ENCODE data around the gene SLC25A38.
A peak's percentile ranks its signal among the peaks of the same experiment; 100 is the strongest.

Gene SLC25A38

DNA sequence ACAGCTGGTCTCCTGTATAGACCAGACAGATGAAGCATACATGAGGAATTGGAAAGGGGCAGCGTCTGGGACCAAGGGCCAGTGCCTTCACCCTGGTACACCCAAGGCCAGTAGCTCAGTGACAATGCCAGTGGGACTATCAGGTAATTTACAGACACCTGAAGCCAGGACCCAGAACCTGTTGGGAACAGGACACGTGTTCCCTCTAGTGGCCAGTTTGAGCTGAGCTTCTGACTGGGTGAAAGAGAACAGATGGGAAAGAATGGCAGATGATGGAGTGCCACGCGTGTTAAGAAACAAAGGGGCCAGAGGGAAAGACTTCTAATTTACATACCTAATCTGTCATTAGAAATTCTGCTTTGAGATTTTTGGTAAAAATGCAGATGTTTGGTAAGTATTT is 5.1 kb upstream of the SLC25A38 start:
- Histone ChIP-seq H3K27me3 (ENCODE audit: insufficient read depth, insufficient read length) (no peaks in the 10 kb centered on the region), H3K9me3 (ENCODE audit: insufficient read depth, low read length) (peaks cover 4% of the 10 kb centered on the region; the same call in 1 of the 2 replicates), H3K4me1 (ENCODE audit: insufficient read depth, insufficient read length) (peaks cover 11% of the 10 kb centered on the region), H3K9ac (ENCODE audit: insufficient read length, low read depth) (peak overlapping the region; percentile 28), H3K36me3 (ENCODE audit: insufficient read depth, insufficient read length, low read length) (no peaks in the 10 kb centered on the region), H3K4me3 (ENCODE audit: insufficient read length, low read depth) (no peak overlapping the region)
- peak; percentile 76 for DNase-seq (ENCODE audit: low read depth, low spot score)
- no peak for TF ChIP-seq YY1 (IDR thresholded peaks at IDR 0.05; ENCODE audit: insufficient read depth, insufficient read length)
- TF ChIP-seq SUZ12 (IDR thresholded peaks at IDR 0.05; ENCODE audit: extremely low read depth, insufficient read depth, insufficient read length): no peak
- TF ChIP-seq ZNF274 (IDR thresholded peaks at IDR 0.05; ENCODE audit: low read depth, low read length): no peak

GRCh38 chr3:39378957-39379777 is 4.0 kb upstream of the SLC25A38 start:
- no peaks in the 10 kb centered on the region for H3K36me3 ChIP-seq (ENCODE audit: insufficient read depth, insufficient read length, low read length)
- H3K9ac ChIP-seq (ENCODE audit: insufficient read length, low read depth): no peak overlapping the region
- H3K4me1 ChIP-seq (ENCODE audit: insufficient read depth, insufficient read length): peaks cover 11% of the 10 kb centered on the region
- H3K27me3 ChIP-seq (ENCODE audit: insufficient read depth, insufficient read length): no peaks in the 10 kb centered on the region
- no peaks in the 10 kb centered on the region for H3K9me3 ChIP-seq (ENCODE audit: insufficient read depth, low read length)
- TF ChIP-seq YY1 (IDR thresholded peaks at IDR 0.05; ENCODE audit: insufficient read depth, insufficient read length) (no peak), SUZ12 (IDR thresholded peaks at IDR 0.05; ENCODE audit: extremely low read depth, insufficient read depth, insufficient read length) (no peak), ZNF274 (IDR thresholded peaks at IDR 0.05; ENCODE audit: low read depth, low read length) (no peak)
- DNase-seq (ENCODE audit: low read depth, low spot score): no peak
- H3K4me3 ChIP-seq (ENCODE audit: insufficient read length, low read depth): no peak overlapping the region

GRCh38 chr3:39379778-39380155 is 3.4 kb upstream of the SLC25A38 start:
- Histone ChIP-seq H3K4me1 (ENCODE audit: insufficient read depth, insufficient read length) (peaks cover 9% of the 10 kb centered on the region), H3K27me3 (ENCODE audit: insufficient read depth, insufficient read length) (no peaks in the 10 kb centered on the region), H3K9ac (ENCODE audit: insufficient read length, low read depth) (no peak overlapping the region), H3K9me3 (ENCODE audit: insufficient read depth, low read length) (no peaks in the 10 kb centered on the region), H3K36me3 (ENCODE audit: insufficient read depth, insufficient read length, low read length) (no peaks in the 10 kb centered on the region), H3K4me3 (ENCODE audit: insufficient read length, low read depth) (no peak overlapping the region)
- no peak for DNase-seq (ENCODE audit: low read depth, low spot score)
- TF ChIP-seq YY1 (IDR thresholded peaks at IDR 0.05; ENCODE audit: insufficient read depth, insufficient read length) (no peak), SUZ12 (IDR thresholded peaks at IDR 0.05; ENCODE audit: extremely low read depth, insufficient read depth, insufficient read length) (no peak), ZNF274 (IDR thresholded peaks at IDR 0.05; ENCODE audit: low read depth, low read length) (no peak)

GRCh38 chr3:39381432-39381831 is 1.7 kb upstream of the SLC25A38 start:
- Histone ChIP-seq H3K4me1 (ENCODE audit: insufficient read depth, insufficient read length) (peaks cover 12% of the 10 kb centered on the region), H3K4me3 (ENCODE audit: insufficient read length, low read depth) (no peak overlapping the region), H3K9ac (ENCODE audit: insufficient read length, low read depth) (no peak overlapping the region), H3K36me3 (ENCODE audit: insufficient read depth, insufficient read length, low read length) (peaks cover 12% of the 10 kb centered on the region), H3K9me3 (ENCODE audit: insufficient read depth, low read length) (no peaks in the 10 kb centered on the region), H3K27me3 (ENCODE audit: insufficient read depth, insufficient read length) (no peaks in the 10 kb centered on the region)
- TF ChIP-seq ZNF274 (IDR thresholded peaks at IDR 0.05; ENCODE audit: low read depth, low read length): no peak
- TF ChIP-seq SUZ12 (IDR thresholded peaks at IDR 0.05; ENCODE audit: extremely low read depth, insufficient read depth, insufficient read length): no peak
- no peak for TF ChIP-seq YY1 (IDR thresholded peaks at IDR 0.05; ENCODE audit: insufficient read depth, insufficient read length)
- DNase-seq (ENCODE audit: low read depth, low spot score): no peak

DNA sequence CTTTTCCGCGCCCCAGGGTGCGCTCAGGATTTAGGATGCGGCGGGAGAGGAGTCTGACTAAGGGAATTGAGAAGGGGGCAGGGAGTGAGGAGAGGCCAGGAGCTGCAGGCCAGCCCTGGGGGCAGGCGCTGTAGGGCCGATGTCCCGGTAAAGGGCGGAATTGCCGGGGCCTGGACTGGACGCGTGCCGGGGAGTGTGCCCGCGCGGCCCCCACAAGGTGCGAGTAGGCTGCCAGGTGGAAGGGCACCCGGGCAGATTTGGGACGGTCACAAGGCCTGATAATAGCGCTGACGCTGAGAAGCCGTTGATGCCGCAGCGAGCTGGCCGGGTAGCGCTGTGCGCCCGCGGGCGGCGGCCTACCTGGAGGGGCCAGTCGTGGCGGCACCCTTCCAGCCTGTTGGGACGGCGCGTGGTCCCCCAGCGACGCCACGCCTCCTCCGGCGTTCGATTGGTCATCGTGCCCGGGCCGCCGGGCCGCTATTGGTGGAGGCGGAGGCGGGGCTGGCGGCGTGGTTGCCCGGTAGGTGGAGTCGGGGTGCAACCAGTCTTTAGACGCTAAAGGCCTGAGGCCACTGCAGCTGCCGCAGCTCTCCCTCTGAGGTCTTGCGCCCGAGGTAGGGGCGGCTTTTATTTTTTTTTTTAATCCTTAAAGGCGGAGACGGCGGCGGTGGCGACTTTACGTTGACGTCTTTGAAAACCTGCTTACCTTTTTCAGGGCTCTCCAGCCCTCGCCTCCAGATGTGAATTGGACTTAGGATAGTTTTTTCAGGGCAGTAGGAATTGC is 903 bp downstream of the SLC25A38 start:
- TF ChIP-seq SUZ12 (IDR thresholded peaks at IDR 0.05; ENCODE audit: extremely low read depth, insufficient read depth, insufficient read length) (no peak), YY1 (IDR thresholded peaks at IDR 0.05; ENCODE audit: insufficient read depth, insufficient read length) (no peak), ZNF274 (IDR thresholded peaks at IDR 0.05; ENCODE audit: low read depth, low read length) (no peak)
- peaks cover 14% of the 10 kb centered on the region for H3K4me1 ChIP-seq (ENCODE audit: insufficient read depth, insufficient read length)

DNA sequence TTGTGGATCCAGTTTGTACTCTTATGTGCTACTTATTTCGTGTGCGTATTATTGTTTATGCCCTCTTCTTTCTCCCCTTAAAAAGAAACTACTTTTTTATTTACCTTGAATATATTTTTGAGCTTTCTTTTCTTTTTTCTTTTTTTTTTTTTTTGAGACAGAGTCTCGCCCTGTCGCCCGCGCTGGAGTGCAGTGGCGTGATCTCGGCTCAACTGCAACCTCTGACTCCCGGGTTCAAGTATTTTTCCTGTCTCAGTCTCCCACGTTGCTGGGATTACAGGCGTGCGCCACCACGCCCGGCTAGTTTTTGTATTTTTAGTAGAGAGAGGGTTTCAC is 1.5 kb downstream of the SLC25A38 start:
- Histone ChIP-seq H3K27me3 (ENCODE audit: insufficient read depth, insufficient read length) (no peaks in the 10 kb centered on the region), H3K4me3 (ENCODE audit: insufficient read length, low read depth) (peak overlapping the region; percentile 93), H3K9ac (ENCODE audit: insufficient read length, low read depth) (peak overlapping the region; percentile 53), H3K36me3 (ENCODE audit: insufficient read depth, insufficient read length, low read length) (peaks cover 39% of the 10 kb centered on the region), H3K4me1 (ENCODE audit: insufficient read depth, insufficient read length) (peaks cover 14% of the 10 kb centered on the region), H3K9me3 (ENCODE audit: insufficient read depth, low read length) (no peaks in the 10 kb centered on the region)
- no peak for DNase-seq (ENCODE audit: low read depth, low spot score)
- no peak for TF ChIP-seq ZNF274 (IDR thresholded peaks at IDR 0.05; ENCODE audit: low read depth, low read length)

More for the DNA sequence above, 903 bp downstream of the SLC25A38 start:
- Histone ChIP-seq H3K9me3 (ENCODE audit: insufficient read depth, low read length) (no peaks in the 10 kb centered on the region), H3K9ac (ENCODE audit: insufficient read length, low read depth) (peak overlapping the region; percentile 94), H3K4me3 (ENCODE audit: insufficient read length, low read depth) (peak overlapping the region; percentile 93), H3K27me3 (ENCODE audit: insufficient read depth, insufficient read length) (no peaks in the 10 kb centered on the region), H3K36me3 (ENCODE audit: insufficient read depth, insufficient read length, low read length) (peaks cover 33% of the 10 kb centered on the region)
- DNase-seq (ENCODE audit: low read depth, low spot score): peak; percentile 94

DNA sequence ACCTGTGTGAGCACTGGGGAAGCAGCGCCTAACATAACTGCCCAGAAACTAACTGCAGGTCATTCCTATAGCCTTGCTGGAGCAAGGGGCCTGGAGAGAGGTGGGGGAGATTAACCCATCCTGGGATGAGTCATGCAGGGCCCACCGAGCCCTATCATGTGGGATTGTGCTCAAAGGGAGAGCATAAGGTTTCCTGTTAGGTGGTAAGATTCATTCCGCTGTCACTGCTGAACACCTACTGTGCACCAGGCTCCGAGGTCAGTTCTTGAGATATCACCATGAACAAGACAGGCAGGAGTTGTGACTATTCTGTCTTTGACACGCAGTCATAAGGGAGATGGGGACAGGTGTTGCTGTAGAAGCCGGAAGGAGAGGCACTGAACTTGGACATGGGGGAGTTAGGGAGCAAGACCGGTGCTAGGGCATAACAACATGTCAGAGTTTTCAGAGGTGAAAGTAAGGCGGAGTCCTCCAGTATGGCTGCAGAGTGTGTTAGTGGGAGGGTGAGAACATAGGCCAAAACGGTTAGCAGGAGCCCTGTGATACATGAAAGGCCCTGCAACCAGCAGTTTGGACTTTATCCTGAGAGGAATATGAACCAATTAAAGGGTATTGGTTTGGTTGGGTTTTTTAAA is 2.4 kb downstream of the SLC25A38 start:
- no peaks in the 10 kb centered on the region for H3K27me3 ChIP-seq (ENCODE audit: insufficient read depth, insufficient read length)
- no peaks in the 10 kb centered on the region for H3K9me3 ChIP-seq (ENCODE audit: insufficient read depth, low read length)
- H3K4me3 ChIP-seq (ENCODE audit: insufficient read length, low read depth): no peak overlapping the region
- DNase-seq (ENCODE audit: low read depth, low spot score): no peak
- H3K4me1 ChIP-seq (ENCODE audit: insufficient read depth, insufficient read length): peaks cover 14% of the 10 kb centered on the region
- TF ChIP-seq ZNF274 (IDR thresholded peaks at IDR 0.05; ENCODE audit: low read depth, low read length): no peak
- no peak for TF ChIP-seq YY1 (IDR thresholded peaks at IDR 0.05; ENCODE audit: insufficient read depth, insufficient read length)
- no peak for TF ChIP-seq SUZ12 (IDR thresholded peaks at IDR 0.05; ENCODE audit: extremely low read depth, insufficient read depth, insufficient read length)
- H3K9ac ChIP-seq (ENCODE audit: insufficient read length, low read depth): peak overlapping the region; percentile 22
- H3K36me3 ChIP-seq (ENCODE audit: insufficient read depth, insufficient read length, low read length): peaks cover 48% of the 10 kb centered on the region
